Measurements from ENCODE around the gene KRT79.

The KRT79 gene

DNA sequence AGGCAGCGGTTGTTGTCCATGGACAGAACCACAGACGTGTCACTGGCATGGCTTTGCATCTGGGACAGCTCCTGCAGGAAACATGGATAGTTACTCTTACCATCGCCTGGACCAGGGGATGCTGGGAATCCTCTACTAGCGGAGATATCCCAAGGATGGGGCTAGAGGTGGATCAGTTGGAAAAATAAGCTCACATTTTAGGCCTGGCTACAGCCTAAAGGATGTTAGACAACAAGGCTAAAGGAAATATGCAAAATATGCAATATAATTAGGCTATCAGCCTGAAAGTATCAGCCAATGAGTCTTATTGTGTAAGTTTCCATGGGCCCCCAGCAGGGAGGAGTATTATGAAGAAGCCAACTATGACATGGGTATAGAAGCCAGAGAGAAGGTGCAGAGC, 61.9 kb downstream of the KRT79 start:
- DNase-seq (ENCODE audit: low read depth): no peak
- H3K4me3 ChIP-seq (ENCODE audit: low read length): no peak overlapping the region
- TF ChIP-seq, protein P1, sequence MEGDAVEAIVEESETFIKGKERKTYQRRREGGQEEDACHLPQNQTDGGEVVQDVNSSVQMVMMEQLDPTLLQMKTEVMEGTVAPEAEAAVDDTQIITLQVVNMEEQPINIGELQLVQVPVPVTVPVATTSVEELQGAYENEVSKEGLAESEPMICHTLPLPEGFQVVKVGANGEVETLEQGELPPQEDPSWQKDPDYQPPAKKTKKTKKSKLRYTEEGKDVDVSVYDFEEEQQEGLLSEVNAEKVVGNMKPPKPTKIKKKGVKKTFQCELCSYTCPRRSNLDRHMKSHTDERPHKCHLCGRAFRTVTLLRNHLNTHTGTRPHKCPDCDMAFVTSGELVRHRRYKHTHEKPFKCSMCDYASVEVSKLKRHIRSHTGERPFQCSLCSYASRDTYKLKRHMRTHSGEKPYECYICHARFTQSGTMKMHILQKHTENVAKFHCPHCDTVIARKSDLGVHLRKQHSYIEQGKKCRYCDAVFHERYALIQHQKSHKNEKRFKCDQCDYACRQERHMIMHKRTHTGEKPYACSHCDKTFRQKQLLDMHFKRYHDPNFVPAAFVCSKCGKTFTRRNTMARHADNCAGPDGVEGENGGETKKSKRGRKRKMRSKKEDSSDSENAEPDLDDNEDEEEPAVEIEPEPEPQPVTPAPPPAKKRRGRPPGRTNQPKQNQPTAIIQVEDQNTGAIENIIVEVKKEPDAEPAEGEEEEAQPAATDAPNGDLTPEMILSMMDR (IDR thresholded peaks at IDR 0.05; ENCODE audit: insufficient read depth, low read depth, low read length, missing control alignments): no peak

DNA sequence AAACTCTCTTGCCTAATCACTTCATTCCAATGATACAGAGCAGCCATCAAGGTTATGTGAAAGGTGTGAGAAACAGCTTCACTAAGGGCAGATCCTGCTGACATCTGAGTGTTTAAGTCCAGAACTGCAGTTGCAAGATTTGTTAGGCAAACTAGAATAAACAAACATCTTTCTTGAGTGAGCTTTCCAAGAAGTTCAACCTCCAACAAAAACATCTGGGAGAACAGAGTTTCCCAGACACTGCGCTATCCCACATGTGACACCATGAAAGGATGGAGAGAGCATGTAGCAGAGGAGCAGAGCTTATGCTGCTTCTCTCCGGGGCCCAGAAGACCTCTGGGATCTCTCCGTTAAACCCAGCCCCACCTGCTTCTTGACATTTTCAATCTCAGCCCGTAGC, 62.6 kb downstream of the KRT79 start:
- TF ChIP-seq, protein P1 (IDR thresholded peaks at IDR 0.05; ENCODE audit: insufficient read depth, low read depth, low read length, missing control alignments): no peak
- no peak for DNase-seq (ENCODE audit: low read depth)
- H3K4me3 ChIP-seq (ENCODE audit: low read length): no peak overlapping the region
